ENCODE measurements around the gene DDAH1. TPM values are rescaled to one million over a fixed set of nuclear protein-coding genes. Genes with fewer than 3 reads are reported as not detected.

The DDAH1 gene
- total and polyA plus RNA-seq, 4 donors, result 25.8 to 42.7 (median 31.7) TPM

- no peak for DNase-seq (ENCODE audit: low spot score)
- H3K9me3 ChIP-seq (ENCODE audit: control insufficient read depth in 4 of 4, low read length in 3 of 4), result no peaks in the 10 kb centered on the region
- H3K4me3 ChIP-seq (ENCODE audit: low read depth in 1 of 3, low read length in 3 of 3), result no peak overlapping the region
- TF ChIP-seq HNF4A (conservative IDR thresholded peaks at IDR 0.05) (peak in 1 of 2 donors; percentile 22), ATF3 (IDR thresholded peaks at IDR 0.05) (no peak), FOXA1 (IDR thresholded peaks at IDR 0.05) (peak; percentile 16), FOXA2 (IDR thresholded peaks at IDR 0.05) (peak; percentile 30)
- H3K27ac ChIP-seq (ENCODE audit: low read depth in 1 of 2, low read length in 2 of 2), result peak overlapping the region; percentile 62 to 69
- H3K9ac ChIP-seq (ENCODE audit: low read depth in 1 of 2, low read length in 2 of 2), result peak overlapping the region in 1 of 2 donors; percentile 10
- no peaks in the 10 kb centered on the region for H3K36me3 ChIP-seq (ENCODE audit: control insufficient read depth in 4 of 4, insufficient read depth in 3 of 4, low read depth in 1 of 4, low read length in 3 of 4)
- 23% methylated on average over 5 of the region's 5 CpGs for WGBS
- peaks cover 5 to 54% (median 42%) of the 10 kb centered on the region in 4 donors for H3K4me1 ChIP-seq (ENCODE audit: control insufficient read depth in 4 of 4, insufficient read depth in 4 of 4, low read length in 3 of 4)
- no peaks in the 10 kb centered on the region for H3K27me3 ChIP-seq (ENCODE audit: control insufficient read depth in 4 of 4, insufficient read depth in 4 of 4, low read length in 3 of 4)
Observed at GRCh38 chr1:85461216-85461918, 3.6 kb downstream of the DDAH1 start.

GRCh38 chr1:85460555-85461088 is 4.3 kb downstream of the DDAH1 start:
- Histone ChIP-seq H3K9me3 (ENCODE audit: control insufficient read depth in 4 of 4, low read length in 3 of 4) (no peaks in the 10 kb centered on the region), H3K4me1 (ENCODE audit: control insufficient read depth in 4 of 4, insufficient read depth in 4 of 4, low read length in 3 of 4) (peaks cover 5 to 50% (median 40%) of the 10 kb centered on the region in 4 donors), H3K4me3 (ENCODE audit: low read depth in 1 of 3, low read length in 3 of 3) (no peak overlapping the region), H3K27ac (ENCODE audit: low read depth in 1 of 2, low read length in 2 of 2) (peak overlapping the region; percentile 75 to 88), H3K9ac (ENCODE audit: low read depth in 1 of 2, low read length in 2 of 2) (no peak overlapping the region), H3K36me3 (ENCODE audit: control insufficient read depth in 4 of 4, insufficient read depth in 3 of 4, low read depth in 1 of 4, low read length in 3 of 4) (no peaks in the 10 kb centered on the region), H3K27me3 (ENCODE audit: control insufficient read depth in 4 of 4, insufficient read depth in 4 of 4, low read length in 3 of 4) (no peaks in the 10 kb centered on the region)
- 31% methylated on average over 2 of the region's 2 CpGs for WGBS
- no peak for DNase-seq (ENCODE audit: low spot score)
- TF ChIP-seq YY1 (IDR thresholded peaks at IDR 0.05) (peak; percentile 59), FOXA2 (IDR thresholded peaks at IDR 0.05) (no peak), MAX (IDR thresholded peaks at IDR 0.05) (peak; percentile 38), FOXA1 (IDR thresholded peaks at IDR 0.05) (peak; percentile 1), EGR1 (IDR thresholded peaks at IDR 0.05; ENCODE audit: low read depth in 2 of 2) (peak; percentile 89 to 91), RXRA (IDR thresholded peaks at IDR 0.05) (peak; percentile 72 to 80), CTCF (IDR thresholded peaks at IDR 0.05; ENCODE audit: low read depth, low read length, missing input control) (no peak), ZBTB33 (IDR thresholded peaks at IDR 0.05) (peak; percentile 84), REST (IDR thresholded peaks at IDR 0.05) (peak; percentile 43), JUND (IDR thresholded peaks at IDR 0.05) (peak; percentile 80 to 89), GABPA (IDR thresholded peaks at IDR 0.05 in 1 of 2, conservative IDR thresholded peaks at IDR 0.05 in 1 of 2) (peak in 1 of 2 donors; percentile 61), HNF4A (conservative IDR thresholded peaks at IDR 0.05) (peak; percentile 95 to 96), RAD21 (IDR thresholded peaks at IDR 0.05) (peak; percentile 51 to 52), HNF4G (IDR thresholded peaks at IDR 0.05) (peak; percentile 80), ATF3 (IDR thresholded peaks at IDR 0.05) (peak; percentile 30), NR2F2 (IDR thresholded peaks at IDR 0.05) (peak; percentile 42), TAF1 (conservative IDR thresholded peaks at IDR 0.05) (no peak), SP1 (IDR thresholded peaks at IDR 0.05) (peak; percentile 90)
